Ovary (tissue), 9 donors: ENCODE data around the gene RNU6-9. TPM values are rescaled to one million over a fixed set of nuclear protein-coding genes. Genes with fewer than 3 reads are reported as not detected.

ENCODE experiments used
- DNase-seq, 5 donors: peaks; one replicate each; pipeline ENCODE4 v3.0.0-alpha.2; 2019 to 2020
- H3K27ac ChIP-seq, 2 donors: fragments of 200-600 bp; one replicate each; pipeline versions ENCODE4 v1.5.1 to v1.8.0; 2019 to 2022
- H3K27me3 ChIP-seq: fragments of 200-600 bp; one replicate; pipeline ENCODE4 v1.8.0; 2022
- H3K36me3 ChIP-seq: fragments of 200-600 bp; sonication (generic); one replicate; pipeline ENCODE4 v1.5.1; 2019
- H3K4me1 ChIP-seq: one replicate; pipeline ENCODE4 v1.8.1; 2013; ENCODE audit warnings: mild to moderate bottlenecking, moderate library complexity; ENCODE audit not compliant: insufficient read depth
- H3K4me3 ChIP-seq: fragments of 200-600 bp; sonication (generic); one replicate; pipeline ENCODE4 v1.5.1; 2017
- H3K9me3 ChIP-seq, 2 donors: fragments of 200-600 bp in 1 of 2; sonication (generic) in 1 of 2; one replicate each; pipeline versions ENCODE4 v1.5.1 to v1.8.1; 2013 to 2019; ENCODE audit warnings: mild to moderate bottlenecking in 1 of 2, moderate library complexity in 1 of 2
- CTCF ChIP-seq, 3 donors: fragments of 450-650 bp in 2 of 3; fragments of 200-600 bp in 1 of 3; IDR thresholded peaks; one replicate each; pipeline versions ENCODE4 v1.5.1 to v1.8.0; 2016 to 2022; ENCODE audit warnings: antibody characterized with exemption in 3 of 3, mild to moderate bottlenecking in 1 of 3
- EP300 ChIP-seq: sonication (generic); formaldehyde crosslinking; IDR thresholded peaks from one replicate; pipeline ENCODE4 v1.6.1; 2017; ENCODE audit warnings: antibody characterized with exemption
- POLR2A ChIP-seq: fragments of 450-650 bp; IDR thresholded peaks from one replicate; pipeline ENCODE4 v1.6.1; 2017; ENCODE audit warnings: antibody characterized with exemption, mild to moderate bottlenecking, moderate library complexity
- WGBS, 3 donors: extraction: QIAGEN DNeasy Blood & Tissue Kit in 1 of 3; methylation state at CpG; one replicate each; pipeline versions ENCODE4 v1.1.5 to v1.1.7; 2013 to 2017; 5-methylcytosine and 5-hydroxymethylcytosine counted together
- intact Hi-C, 4 donors: fragments of 100-400 bp; cut with DNase I; formaldehyde crosslinking; loops; one replicate each; pipeline versions ENCODE4 v1.11.0 to v1.15.1; 2022 to 2023
- polyA plus RNA-seq, 2 donors: library from polyadenylated mRNA; stranded (reverse); fragments of 200-250 nt in 1 of 2; fragments of 350-450 nt in 1 of 2; fragmentation: Illumina TruSeq in 1 of 2; extraction: RNeasy Lipid Tissue Mini Kit (QIAGEN cat#74804) in 1 of 2; gene quantifications; one replicate each; pipeline ENCODE4 v1.2.3, GENCODE V29; 2013 to 2014
- total RNA-seq, 7 donors: library from RNA; depleted of rRNA in 2 of 7; stranded (reverse); fragments of >200 nt in 2 of 7; fragmentation: NEBNext Ultra II Directional in 3 of 7; extraction: Animal tissue kit (Norgen Biotek cat#: 25700) in 3 of 7; gene quantifications; one replicate each; pipeline versions ENCODE4 v1.1.0 to v1.2.4, GENCODE V29; 2016 to 2023
- donor health status: DM: no; HTN: no; CAD: no; lungs with moderate emphysema.
- donor health status: DM: no; HTN: no; CAD: no.
- donor health status: Bipolar disorder and iron deficiency.
- donor health status: DM: yes; HTN: yes; CAD: no.
- donor health status: DM: no; HTN: no; CAD: no.
- donor health status: DM: yes; HTN: yes; CAD: no.

RNU6-9 gene
- total and polyA plus RNA-seq, 9 donors, result not detected

- no peak for DNase-seq
- 75 to 78% (median 76%) methylated on average over 6 of the region's 6 CpGs for WGBS, 3 donors
- no peak for TF ChIP-seq POLR2A
- no peak for TF ChIP-seq EP300
- H3K4me3 ChIP-seq, result no peak overlapping the region
- no peaks in the 10 kb centered on the region for H3K36me3 ChIP-seq
- H3K9me3 ChIP-seq, result no peaks in the 10 kb centered on the region
- H3K27ac ChIP-seq, result no peak overlapping the region
- no peaks in the 10 kb centered on the region for H3K27me3 ChIP-seq
- intact Hi-C loops, result loop anchor here in 2 of 4 donors (10.0 kb wide), 1 partner anchor 130 kb away; the partner anchor contains the start of gene WDR18 (in 2 of the 2)
- H3K4me1 ChIP-seq, result peaks cover 7% of the 10 kb centered on the region
These were observed 38.7 kb upstream of the RNU6-9 start for GRCh38 chr19:854549-854948.

GRCh38 chr19:855142-855541, 38.1 kb upstream of the RNU6-9 start:
- Histone ChIP-seq H3K9me3 (no peaks in the 10 kb centered on the region), H3K27me3 (no peaks in the 10 kb centered on the region), H3K4me1 (peaks cover 7% of the 10 kb centered on the region), H3K36me3 (no peaks in the 10 kb centered on the region), H3K27ac (no peak overlapping the region), H3K4me3 (no peak overlapping the region)
- WGBS, 3 donors, result 86 to 92% (median 88%) methylated on average over 12 of the region's 12 CpGs
- peak in 1 of 5 donors; percentile 12 for DNase-seq
- TF ChIP-seq EP300 (no peak), CTCF (IDR thresholded peaks at IDR 0.05) (no peak), POLR2A (no peak)
- intact Hi-C loops, result loop anchor here in 3 of 4 donors (5.0 to 10.0 kb wide), 2 partner anchors 67 to 130 kb away; partner anchors contain the start of gene WDR18 (in 2 of the 3)

GRCh38 chr19:855566-856120, 37.6 kb upstream of the RNU6-9 start:
- intact Hi-C loops, result loop anchor here in 3 of 4 donors (5.0 to 10.0 kb wide), 2 partner anchors 67 to 129 kb away; partner anchors contain the start of gene WDR18 (in 2 of the 3)
- Histone ChIP-seq H3K9me3 (no peaks in the 10 kb centered on the region), H3K4me3 (no peak overlapping the region), H3K4me1 (peaks cover 7% of the 10 kb centered on the region), H3K27ac (no peak overlapping the region), H3K36me3 (no peaks in the 10 kb centered on the region), H3K27me3 (peaks cover 2% of the 10 kb centered on the region)
- no peak for TF ChIP-seq POLR2A
- TF ChIP-seq CTCF (IDR thresholded peaks at IDR 0.05), result no peak
- TF ChIP-seq EP300, result no peak
- 67 to 80% (median 78%) methylated on average over 16 to 40 of the region's 40 CpGs for WGBS, 3 donors
- DNase-seq, result peak in 2 of 5 donors; percentile 22 to 35

- peaks cover 4% of the 10 kb centered on the region for H3K27me3 ChIP-seq
These were observed 35.0 kb upstream of the RNU6-9 start for GRCh38 chr19:858284-858683.

More at GRCh38 chr19:858284-858683, 35.0 kb upstream of the RNU6-9 start:
- Histone ChIP-seq H3K4me1 (peaks cover 9% of the 10 kb centered on the region), H3K27ac (no peak overlapping the region), H3K9me3 (no peaks in the 10 kb centered on the region), H3K36me3 (no peaks in the 10 kb centered on the region), H3K4me3 (no peak overlapping the region)
- DNase-seq, result no peak
- TF ChIP-seq CTCF (IDR thresholded peaks at IDR 0.05), result no peak
- no peak for TF ChIP-seq EP300
- TF ChIP-seq POLR2A, result no peak
- intact Hi-C loops, result loop anchor here in 3 of 4 donors (2.0 to 10.0 kb wide), 3 partner anchors 61 to 127 kb away; partner anchors contain the start of gene WDR18 (in 2 of the 3)
- 77 to 84% (median 78%) methylated on average over 9 of the region's 9 CpGs for WGBS, 3 donors
